HepG2 (cell line): Measurements from ENCODE around the gene IRF3. TPM values are rescaled to one million over a fixed set of nuclear protein-coding genes. Genes with fewer than 3 reads are reported as not detected.

ENCODE experiments used
- CBX5 ChIP-seq: sonication (generic); formaldehyde crosslinking; IDR thresholded peaks from 2 replicates; pipeline ENCODE4 v1.4.0; 2020; ENCODE audit warnings: missing genetic modification reagents, borderline replicate concordance
- HBP1 ChIP-seq: IDR thresholded peaks from 2 replicates; pipeline ENCODE4 v1.6.1; 2016; ENCODE audit warnings: low read depth, control low read depth
- HNRNPL ChIP-seq: fragments of 200-400 bp; formaldehyde crosslinking; IDR thresholded peaks from 2 replicates; pipeline ENCODE4 v1.6.1; 2017; ENCODE audit warnings: mild to moderate bottlenecking, low read depth, low read length
- HNRNPLL ChIP-seq: fragments of 200-400 bp; formaldehyde crosslinking; IDR thresholded peaks from 2 replicates; pipeline ENCODE4 v1.6.1; 2017; ENCODE audit warnings: mild to moderate bottlenecking, low read depth, low read length; ENCODE audit not compliant: poor library complexity, severe bottlenecking
- KLF12 ChIP-seq: sonication (generic); formaldehyde crosslinking; IDR thresholded peaks from 2 replicates; pipeline ENCODE4 v1.4.0; 2020; ENCODE audit warnings: missing genetic modification reagents, borderline replicate concordance
- NFYC ChIP-seq: IDR thresholded peaks from 2 replicates; pipeline ENCODE4 v1.6.1; 2016; ENCODE audit warnings: missing genetic modification reagents, missing compliant biosample characterization
- POLR2AphosphoS2 ChIP-seq: IDR thresholded peaks from 2 replicates; pipeline ENCODE4 v1.6.1; 2011; ENCODE audit warnings: low read depth, low read length, improper control_type of control experiment
- RBM39 ChIP-seq: fragments of 200-400 bp; formaldehyde crosslinking; IDR thresholded peaks from one replicate; pipeline ENCODE4 v1.6.1; 2018; ENCODE audit warnings: antibody characterized with exemption, mild to moderate bottlenecking, low read depth, low read length; ENCODE audit not compliant: poor library complexity, severe bottlenecking
- SATB2 ChIP-seq: sonication (generic); formaldehyde crosslinking; IDR thresholded peaks from 2 replicates; pipeline ENCODE4 v1.5.0; 2020; ENCODE audit warnings: missing genetic modification reagents
- SIX4 ChIP-seq: sonication (generic); formaldehyde crosslinking; IDR thresholded peaks from 2 replicates; pipeline ENCODE4 v1.4.0; 2020; ENCODE audit warnings: missing genetic modification reagents
- SMC3 ChIP-seq: IDR thresholded peaks from 2 replicates; pipeline ENCODE4 v1.6.1; 2011; ENCODE audit warnings: low read length, improper control_type of control experiment
- SYNCRIP ChIP-seq: fragments of 200-400 bp; formaldehyde crosslinking; IDR thresholded peaks from 2 replicates; pipeline ENCODE4 v1.6.1; 2018; ENCODE audit warnings: mild to moderate bottlenecking, low read depth, low read length; ENCODE audit not compliant: insufficient read depth
- TSC22D2 ChIP-seq: sonication (generic); formaldehyde crosslinking; IDR thresholded peaks from 2 replicates; pipeline ENCODE4 v1.5.1; 2020; ENCODE audit warnings: missing genetic modification reagents, mild to moderate bottlenecking, borderline replicate concordance
- ZBTB8A ChIP-seq: sonication (generic); formaldehyde crosslinking; IDR thresholded peaks from 2 replicates; pipeline ENCODE4 v1.4.0; 2020; ENCODE audit warnings: mild to moderate bottlenecking, low read depth, missing genetic modification reagents, borderline replicate concordance
- ZNF557 ChIP-seq: sonication (generic); formaldehyde crosslinking; IDR thresholded peaks from 2 replicates; pipeline ENCODE4 v1.4.0; 2020; ENCODE audit warnings: missing genetic modification reagents
- ZNF598 ChIP-seq: sonication (generic); formaldehyde crosslinking; IDR thresholded peaks from 2 replicates; pipeline ENCODE4 v1.5.1; 2020; ENCODE audit warnings: mild to moderate bottlenecking, missing genetic modification reagents, borderline replicate concordance
- ZNF616 ChIP-seq: sonication (generic); formaldehyde crosslinking; IDR thresholded peaks from 2 replicates; pipeline ENCODE4 v1.5.0; 2020; ENCODE audit warnings: low read depth, mild to moderate bottlenecking, missing genetic modification reagents
- polyA plus RNA-seq, 8 experiments: library from polyadenylated mRNA; depleted of rRNA in 3 of 8; stranded (reverse) in 7 of 8; unstranded in 1 of 8; fragments of >200 nt; fragmentation: Illumina TruSeq in 4 of 8; extraction: Trizol in 4 of 8; gene quantifications; 2 replicates each; pipeline versions ENCODE4 v1.2.1 to v1.2.3, GENCODE V29; 2011 to 2016; ENCODE audit warnings: low read depth in 4 of 8, missing spikeins in 1 of 8, mixed read lengths in 1 of 8; ENCODE audit not compliant: insufficient read depth in 1 of 8
- total RNA-seq, 5 experiments: library from RNA; depleted of rRNA; stranded (reverse); fragments of >200 nt; fragmentation: Illumina TruSeq; extraction: Trizol; gene quantifications; 2 replicates each; pipeline ENCODE4 v1.2.3, GENCODE V29; 2016; ENCODE audit warnings: low read depth in 1 of 5
- TF ChIP-seq, protein P1 (sequence below): sonication (generic); formaldehyde crosslinking; IDR thresholded peaks from 2 replicates; pipeline ENCODE4 v1.5.0; 2020; ENCODE audit warnings: missing genetic modification reagents

The IRF3 gene
- total and polyA plus RNA-seq, 2 of the 13 experiments (the other 11 are each of a cell fraction or from before 2014, with no cell fraction given) = 61.9 to 65.5 TPM

GRCh38 chr19:49677901-49678674 lies 12.4 kb upstream of the IRF3 start (continued):
- TF ChIP-seq SATB2 (CRISPR knock-in tag) (no peak), ZNF616 (CRISPR knock-in tag) (no peak), NFYC (CRISPR knock-in tag) (no peak), SYNCRIP (no peak), KLF12 (no peak), ZNF598 (CRISPR knock-in tag) (no peak), POLR2AphosphoS2 (no peak), HBP1 (CRISPR knock-in tag) (no peak), TSC22D2 (CRISPR knock-in tag) (no peak), ZNF557 (CRISPR knock-in tag) (no peak), CBX5 (CRISPR knock-in tag) (no peak), SIX4 (CRISPR knock-in tag) (no peak), HNRNPL (no peak), RBM39 (no peak), HNRNPLL (no peak), SMC3 (0 out of 2 replicates have a peak, but pooled peaks have one; percentile 16), ZBTB8A (CRISPR knock-in tag) (no peak)
- TF ChIP-seq, protein P1, sequence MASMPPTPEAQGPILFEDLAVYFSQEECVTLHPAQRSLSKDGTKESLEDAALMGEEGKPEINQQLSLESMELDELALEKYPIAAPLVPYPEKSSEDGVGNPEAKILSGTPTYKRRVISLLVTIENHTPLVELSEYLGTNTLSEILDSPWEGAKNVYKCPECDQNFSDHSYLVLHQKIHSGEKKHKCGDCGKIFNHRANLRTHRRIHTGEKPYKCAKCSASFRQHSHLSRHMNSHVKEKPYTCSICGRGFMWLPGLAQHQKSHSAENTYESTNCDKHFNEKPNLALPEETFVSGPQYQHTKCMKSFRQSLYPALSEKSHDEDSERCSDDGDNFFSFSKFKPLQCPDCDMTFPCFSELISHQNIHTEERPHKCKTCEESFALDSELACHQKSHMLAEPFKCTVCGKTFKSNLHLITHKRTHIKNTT (CRISPR knock-in tag) = no peak
